Epithelial cell of proximal tubule (primary cell): ENCODE results near the gene RUNX2. TPM values are rescaled to one million over a fixed set of nuclear protein-coding genes. Genes with fewer than 3 reads are reported as not detected.

Experiments
- DNase-seq: peaks from one replicate; pipeline ENCODE4 v3.0.0-alpha.2; 2011; ENCODE audit warnings: low read depth
- H3K4me3 ChIP-seq: 2 replicates; pipeline ENCODE4 v1.5.1; 2011; ENCODE audit warnings: low read depth, mild to moderate bottlenecking, low read length
- CTCF ChIP-seq: conservative IDR thresholded peaks from 2 replicates; pipeline ENCODE4 v1.5.1; 2012; ENCODE audit warnings: low read depth, mild to moderate bottlenecking, low read length
- total RNA-seq: library from RNA; depleted of rRNA; stranded (reverse); fragments of >200 nt; gene quantifications from 2 replicates; pipeline ENCODE4 v1.2.3, GENCODE V29; 2015

Gene RUNX2
- total RNA-seq, 1 donor from 2014 or later = 13.1 TPM

GRCh38 chr6:45533386-45533785, 205.3 kb downstream of the RUNX2 start:
- no peak for TF ChIP-seq CTCF
- H3K4me3 ChIP-seq = no peak overlapping the region
- DNase-seq = no peak

GRCh38 chr6:45535933-45536332, 207.8 kb downstream of the RUNX2 start:
- DNase-seq = no peak
- no peak overlapping the region for H3K4me3 ChIP-seq
- no peak for TF ChIP-seq CTCF

- no peak for TF ChIP-seq CTCF
- DNase-seq = no peak
- H3K4me3 ChIP-seq = no peak overlapping the region
These were observed 209.4 kb downstream of the RUNX2 start for GRCh38 chr6:45537539-45537938.

- TF ChIP-seq CTCF = no peak
- DNase-seq = no peak
- no peak overlapping the region for H3K4me3 ChIP-seq
These were observed 210.8 kb downstream of the RUNX2 start for GRCh38 chr6:45538641-45539547.

- no peak for TF ChIP-seq CTCF
- no peak for DNase-seq
These were observed 212.3 kb downstream of the RUNX2 start for GRCh38 chr6:45540375-45540920.

GRCh38 chr6:45541934-45542333, 213.8 kb downstream of the RUNX2 start:
- no peak for DNase-seq
- no peak overlapping the region for H3K4me3 ChIP-seq
- TF ChIP-seq CTCF = no peak

More at GRCh38 chr6:45540375-45540920, 212.3 kb downstream of the RUNX2 start:
- no peak overlapping the region for H3K4me3 ChIP-seq
